ENCODE measurements around the gene TMEM125.

DNA sequence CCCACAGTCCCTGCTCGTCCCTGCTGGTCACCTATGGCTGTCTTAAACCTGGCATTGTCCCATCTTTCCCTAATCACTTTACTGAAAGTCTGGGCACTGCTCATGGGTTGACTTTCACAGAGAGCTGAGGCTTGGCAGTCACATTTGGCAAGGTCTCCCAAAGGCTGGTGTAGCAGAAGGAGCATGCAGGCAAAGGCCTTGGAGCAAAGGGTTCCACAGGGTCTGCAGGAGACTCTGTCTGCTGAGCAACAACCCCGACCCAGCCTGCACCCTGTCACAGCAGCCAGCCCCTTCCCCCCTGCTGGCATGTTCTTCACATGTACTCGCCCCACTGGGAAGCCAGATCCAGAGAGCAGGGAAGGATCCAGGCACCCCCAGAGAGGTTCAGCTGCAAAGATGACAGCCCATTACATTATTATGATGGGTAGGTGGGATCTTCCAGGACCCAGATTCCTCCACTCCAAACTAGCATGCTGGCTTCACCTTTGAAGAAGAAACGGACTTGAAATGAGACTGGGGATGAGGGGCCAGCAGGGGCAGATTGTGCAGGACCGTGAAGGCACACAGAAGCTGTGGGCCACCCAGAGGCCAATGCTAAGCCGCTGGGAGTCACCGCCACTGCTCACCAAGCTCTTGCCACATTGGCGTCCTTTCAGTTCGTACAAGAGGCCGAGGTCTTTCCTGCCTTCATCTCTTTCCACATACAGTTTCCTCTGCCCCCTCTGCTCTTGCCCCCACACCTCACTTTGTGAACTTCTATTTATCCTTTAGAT, 14.2 kb upstream of the TMEM125 start:
- TF ChIP-seq, protein P1, sequence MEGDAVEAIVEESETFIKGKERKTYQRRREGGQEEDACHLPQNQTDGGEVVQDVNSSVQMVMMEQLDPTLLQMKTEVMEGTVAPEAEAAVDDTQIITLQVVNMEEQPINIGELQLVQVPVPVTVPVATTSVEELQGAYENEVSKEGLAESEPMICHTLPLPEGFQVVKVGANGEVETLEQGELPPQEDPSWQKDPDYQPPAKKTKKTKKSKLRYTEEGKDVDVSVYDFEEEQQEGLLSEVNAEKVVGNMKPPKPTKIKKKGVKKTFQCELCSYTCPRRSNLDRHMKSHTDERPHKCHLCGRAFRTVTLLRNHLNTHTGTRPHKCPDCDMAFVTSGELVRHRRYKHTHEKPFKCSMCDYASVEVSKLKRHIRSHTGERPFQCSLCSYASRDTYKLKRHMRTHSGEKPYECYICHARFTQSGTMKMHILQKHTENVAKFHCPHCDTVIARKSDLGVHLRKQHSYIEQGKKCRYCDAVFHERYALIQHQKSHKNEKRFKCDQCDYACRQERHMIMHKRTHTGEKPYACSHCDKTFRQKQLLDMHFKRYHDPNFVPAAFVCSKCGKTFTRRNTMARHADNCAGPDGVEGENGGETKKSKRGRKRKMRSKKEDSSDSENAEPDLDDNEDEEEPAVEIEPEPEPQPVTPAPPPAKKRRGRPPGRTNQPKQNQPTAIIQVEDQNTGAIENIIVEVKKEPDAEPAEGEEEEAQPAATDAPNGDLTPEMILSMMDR (IDR thresholded peaks at IDR 0.05): no peak
- no peak for TF ChIP-seq POLR2AphosphoS5 (IDR thresholded peaks at IDR 0.05; ENCODE audit: insufficient read depth in 1 of 2, low read depth in 1 of 2)
- TF ChIP-seq POLR2A (IDR thresholded peaks at IDR 0.05): no peak
